ENCODE data around the gene BGLAP. TPM values are rescaled to one million over a fixed set of nuclear protein-coding genes. Genes with fewer than 3 reads are reported as not detected.
A peak's percentile ranks its signal among the peaks of the same experiment; 100 is the strongest.

The BGLAP gene
- polyA plus RNA-seq, 3 donors, result 2.2 TPM; not detected in 2

- DNase-seq, result peak; percentile 65 to 75 (median 74)
- H3K27me3 Mint-ChIP-seq (ENCODE audit: low read depth in 3 of 3), result peaks cover 0 to 2% (median 0%) of the 10 kb centered on the region in 3 donors
- peaks cover 12 to 36% of the 10 kb centered on the region in 2 donors for H3K36me3 ChIP-seq (replicated peaks in 1 of 2; ENCODE audit: control insufficient read depth in 1 of 2, insufficient read depth in 2 of 2, low read length in 2 of 2)
- H3K9me3 ChIP-seq (replicated peaks in 1 of 2; ENCODE audit: control insufficient read depth in 1 of 2, insufficient read depth in 1 of 2, low read length in 2 of 2), result no peaks in the 10 kb centered on the region
- intact Hi-C loops (cut with micrococcal nuclease), result no loop called here
- no peaks in the 10 kb centered on the region for H3K27me3 ChIP-seq (ENCODE audit: control insufficient read depth in 2 of 2, insufficient read depth in 2 of 2, low read length in 2 of 2)
- H4K20me1 ChIP-seq (ENCODE audit: insufficient read depth, low read length), result peaks cover 6% of the 10 kb centered on the region
- peaks cover 6% of the 10 kb centered on the region for H3K79me2 ChIP-seq (ENCODE audit: insufficient read depth, low read length)
- 19% methylated on average over 31 of the region's 37 CpGs for WGBS (ENCODE audit: insufficient coverage)
- H3K36me3 Mint-ChIP-seq, result peaks cover 32 to 43% of the 10 kb centered on the region in 2 donors
- peak overlapping the region; percentile 80 for H3K4me2 ChIP-seq (replicated peaks; ENCODE audit: extremely low read depth, low read length, poor library complexity, severe bottlenecking)
- peak overlapping the region; percentile 57 to 58 for H3K27ac ChIP-seq (ENCODE audit: low read depth in 1 of 2, low read length in 2 of 2)
- H2AFZ ChIP-seq (ENCODE audit: insufficient read depth, low read depth, low read length, poor library complexity, severe bottlenecking), result peak overlapping the region; percentile 86
- H3K4me3 ChIP-seq (replicated peaks in 1 of 3; ENCODE audit: low read depth in 2 of 3, low read length in 3 of 3), result peak overlapping the region; percentile 2 to 68 (median 28)
- H3K4me1 ChIP-seq (ENCODE audit: control insufficient read depth in 1 of 2, insufficient read depth in 2 of 2, low read length in 2 of 2), result peaks cover 29 to 31% of the 10 kb centered on the region in 2 donors
- peaks cover 44% of the 10 kb centered on the region for H3K4me1 Mint-ChIP-seq
- peak overlapping the region; percentile 80 to 93 for H3K4me3 Mint-ChIP-seq
- H3K27ac Mint-ChIP-seq, result peak overlapping the region; percentile 41 to 95 (median 76)
- TF ChIP-seq, protein P1, sequence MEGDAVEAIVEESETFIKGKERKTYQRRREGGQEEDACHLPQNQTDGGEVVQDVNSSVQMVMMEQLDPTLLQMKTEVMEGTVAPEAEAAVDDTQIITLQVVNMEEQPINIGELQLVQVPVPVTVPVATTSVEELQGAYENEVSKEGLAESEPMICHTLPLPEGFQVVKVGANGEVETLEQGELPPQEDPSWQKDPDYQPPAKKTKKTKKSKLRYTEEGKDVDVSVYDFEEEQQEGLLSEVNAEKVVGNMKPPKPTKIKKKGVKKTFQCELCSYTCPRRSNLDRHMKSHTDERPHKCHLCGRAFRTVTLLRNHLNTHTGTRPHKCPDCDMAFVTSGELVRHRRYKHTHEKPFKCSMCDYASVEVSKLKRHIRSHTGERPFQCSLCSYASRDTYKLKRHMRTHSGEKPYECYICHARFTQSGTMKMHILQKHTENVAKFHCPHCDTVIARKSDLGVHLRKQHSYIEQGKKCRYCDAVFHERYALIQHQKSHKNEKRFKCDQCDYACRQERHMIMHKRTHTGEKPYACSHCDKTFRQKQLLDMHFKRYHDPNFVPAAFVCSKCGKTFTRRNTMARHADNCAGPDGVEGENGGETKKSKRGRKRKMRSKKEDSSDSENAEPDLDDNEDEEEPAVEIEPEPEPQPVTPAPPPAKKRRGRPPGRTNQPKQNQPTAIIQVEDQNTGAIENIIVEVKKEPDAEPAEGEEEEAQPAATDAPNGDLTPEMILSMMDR (IDR thresholded peaks at IDR 0.05), result no peak
- H3K9ac ChIP-seq (ENCODE audit: insufficient read depth, low read length, poor library complexity, severe bottlenecking), result peak overlapping the region; percentile 49
- H3K9me3 Mint-ChIP-seq, result peaks cover 0 to 1% (median 0%) of the 10 kb centered on the region in 7 donors
These were observed 49.5 kb downstream of the BGLAP start for GRCh38 chr1:156291226-156292061.

Small RNAs within 50 kb of the gene (small RNA-seq; reads per million reads assigned to genes)
- gene RF00568 (ENCODE audit: insufficient read length, low read depth), result not detected

Other genes starting within 250 kb of the BGLAP start
- gene SSR2, start 221.2 kb upstream of the BGLAP start, polyA plus RNA-seq, result 100 to 1,000 TPM; 374 to 614 (median 414) TPM
- 10 to 100 TPM in 1 of 3 donors, 1 to 10 TPM in 2; 2.3 to 15.9 (median 2.9) TPM for gene UBQLN4, start 188.4 kb upstream of the BGLAP start, polyA plus RNA-seq
- gene LAMTOR2, start 187.4 kb upstream of the BGLAP start, polyA plus RNA-seq, result 100 to 1,000 TPM in 2 of 3 donors, 10 to 100 TPM in 1; 99.8 to 227 (median 210) TPM
- under 1 TPM in 1 of 3 donors, not detected in 2; 0.23 TPM for gene RAB25, start 181.0 kb upstream of the BGLAP start, polyA plus RNA-seq
- gene MEX3A, start 159.7 kb upstream of the BGLAP start, polyA plus RNA-seq, result not detected
- gene LMNA, start 127.5 kb upstream of the BGLAP start, polyA plus RNA-seq, result 10 to 100 TPM; 16.5 to 45.5 (median 24.7) TPM
- gene SEMA4A, start 88.6 kb upstream of the BGLAP start, polyA plus RNA-seq, result 100 to 1,000 TPM in 2 of 3 donors, 10 to 100 TPM in 1; 72.3 to 121 (median 116) TPM
- 10 to 100 TPM; 17.1 to 28.8 (median 24.1) TPM for gene SLC25A44, start 48.1 kb upstream of the BGLAP start, polyA plus RNA-seq
- 10 to 100 TPM; 83.7 to 90.4 (median 86.1) TPM for gene PMF1, start 29.2 kb upstream of the BGLAP start, polyA plus RNA-seq
- gene PAQR6, start 5.9 kb downstream of the BGLAP start, polyA plus RNA-seq, result 1 to 10 TPM in 1 of 3 donors, not detected in 2; 7.7 TPM
- 10 to 100 TPM in 1 of 3 donors, 1 to 10 TPM in 2; 4.4 to 72.4 (median 7.0) TPM for gene SMG5, start 40.6 kb downstream of the BGLAP start, polyA plus RNA-seq
- gene TMEM79, start 42.1 kb downstream of the BGLAP start, polyA plus RNA-seq, result 10 to 100 TPM in 1 of 3 donors, 1 to 10 TPM in 2; 1.2 to 12.0 (median 1.4) TPM
- 10 to 100 TPM; 24.3 to 59.6 (median 34.7) TPM for gene GLMP, start 53.5 kb downstream of the BGLAP start, polyA plus RNA-seq
- gene VHLL, start 57.1 kb downstream of the BGLAP start, polyA plus RNA-seq, result not detected
- 10 to 100 TPM; 65.3 to 97.3 (median 94.8) TPM for gene CCT3, start 96.1 kb downstream of the BGLAP start, polyA plus RNA-seq
- gene TSACC, start 96.3 kb downstream of the BGLAP start, polyA plus RNA-seq, result under 1 TPM in 1 of 3 donors, not detected in 2; 0.67 TPM
- gene RHBG, start 127.0 kb downstream of the BGLAP start, polyA plus RNA-seq, result under 1 TPM in 1 of 3 donors, not detected in 2; 0.08 TPM

Measured in CD14-positive monocyte (primary cell).